Measurements from ENCODE around the gene RNF113A. TPM values are rescaled to one million over a fixed set of nuclear protein-coding genes. Genes with fewer than 3 reads are reported as not detected.
"Not testable (repeated sequence)": the region's sequence is repeated elsewhere in the genome, so short reads cannot be mapped to it uniquely, and the experiment has no call there.

The RNF113A gene
- total RNA-seq, 2 experiments from 2014 or later = 33.0 to 36.2 TPM

- CTCF ChIA-PET = interaction anchor here (0.6 to 1.6 kb wide), 5 partner anchors 11 to 176 kb away, joined by 3 to 5 read pairs (median 3); partner anchors contain the start of genes RPL39 and SOWAHD
- Mint-ChIP-seq H3K4me1 (peaks cover 21% of the 10 kb centered on the region), H3K4me3 (no peak overlapping the region), H3K36me3 (ENCODE audit: low read depth) (peaks cover 18% of the 10 kb centered on the region), H3K27me3 (no peaks in the 10 kb centered on the region), H3K9me3 (no peaks in the 10 kb centered on the region), H3K27ac (peak overlapping the region; percentile 25)
- DNase-seq = peak; percentile 37
- POLR2A ChIA-PET = interaction anchor here (1.3 to 1.4 kb wide), 2 partner anchors 10 to 90 kb away, joined by 5 to 7 read pairs; partner anchors contain the start of gene RPL39
Measured at GRCh38 chrX:119880552-119881437, 9.3 kb upstream of the RNF113A start.

DNA sequence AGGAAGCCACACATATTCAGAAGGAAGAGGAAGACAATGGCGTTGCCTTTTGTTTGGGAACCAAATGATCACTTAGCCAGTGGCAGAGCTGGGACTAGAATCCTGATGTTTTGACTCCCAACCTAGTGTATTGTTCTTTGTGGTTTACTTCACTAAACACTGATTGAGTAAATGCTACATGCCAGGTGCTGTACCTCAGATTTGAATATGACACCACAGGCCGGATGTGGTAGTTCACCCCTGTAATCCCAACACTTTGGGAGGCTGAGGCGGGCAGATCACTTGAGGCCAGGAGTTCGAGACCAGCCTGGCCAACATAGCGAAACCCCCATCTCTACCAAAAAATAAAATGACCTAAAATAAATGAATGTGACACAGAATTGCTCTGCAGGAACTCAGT is 8.5 kb upstream of the RNF113A start:
- ChIA-PET POLR2A (interaction anchor here (1.3 to 1.4 kb wide), 2 partner anchors 9 to 89 kb away, joined by 5 to 7 read pairs; partner anchors contain the start of gene RPL39), CTCF (interaction anchor here (0.6 to 1.6 kb wide), 4 partner anchors 10 to 175 kb away, joined by 3 to 5 read pairs (median 4); partner anchors contain the start of gene SOWAHD)
- no peak overlapping the region for H3K4me3 Mint-ChIP-seq
- H3K36me3 Mint-ChIP-seq (ENCODE audit: low read depth) = peaks cover 18% of the 10 kb centered on the region
- peaks cover 19% of the 10 kb centered on the region for H3K4me1 Mint-ChIP-seq
- H3K27me3 Mint-ChIP-seq = no peaks in the 10 kb centered on the region
- H3K9me3 Mint-ChIP-seq = no peaks in the 10 kb centered on the region
- peak overlapping the region; percentile 25 for H3K27ac Mint-ChIP-seq
- peak; percentile 20 for DNase-seq

DNA sequence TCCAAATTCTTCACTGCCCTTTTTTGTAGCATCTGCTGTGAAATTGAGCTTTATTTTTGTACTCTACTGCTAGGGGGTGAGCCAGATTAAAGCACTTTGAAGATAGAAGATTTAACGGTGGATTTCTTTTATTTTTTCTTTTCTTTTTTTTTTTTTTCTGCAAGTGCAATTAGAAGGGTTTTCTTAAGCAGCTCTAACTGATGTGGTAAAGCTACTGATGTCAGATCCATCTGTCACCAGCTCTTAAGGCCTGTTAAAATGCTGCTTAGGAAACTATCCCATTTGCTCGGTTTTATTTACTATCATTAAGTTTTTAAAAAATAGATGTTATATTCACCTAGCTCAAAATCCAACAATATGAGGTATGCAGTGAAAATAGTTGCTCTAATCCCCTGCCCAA is 7.2 kb upstream of the RNF113A start:
- no peak for DNase-seq
- POLR2A ChIA-PET = interaction anchor here (1.1 kb wide), 1 partner anchor 87 kb away, joined by 4 read pairs; the partner anchor contains the start of gene RPL39
- Mint-ChIP-seq H3K36me3 (ENCODE audit: low read depth) (peaks cover 22% of the 10 kb centered on the region), H3K9me3 (no peaks in the 10 kb centered on the region), H3K27ac (no peak overlapping the region), H3K27me3 (no peaks in the 10 kb centered on the region), H3K4me1 (peaks cover 21% of the 10 kb centered on the region), H3K4me3 (no peak overlapping the region)
- CTCF ChIA-PET = interaction anchor here (0.8 to 1.8 kb wide), 4 partner anchors 9 to 90 kb away, joined by 3 to 10 read pairs (median 4); partner anchors contain the start of genes RPL39 and UPF3B

- Mint-ChIP-seq H3K4me1 (peaks cover 21% of the 10 kb centered on the region), H3K27ac (peak overlapping the region; percentile 99), H3K36me3 (ENCODE audit: low read depth) (peaks cover 25% of the 10 kb centered on the region), H3K27me3 (no peaks in the 10 kb centered on the region), H3K9me3 (no peaks in the 10 kb centered on the region), H3K4me3 (peak overlapping the region; percentile 95)
- ChIA-PET POLR2A (interaction anchor here (1.0 to 4.7 kb wide), 16 partner anchors 9 to 297 kb away, joined by 3 to 61 read pairs (median 5); partner anchors contain the start of genes RPL39, SEPTIN6, SOWAHD and UPF3B), CTCF (interaction anchor here (1.5 to 2.3 kb wide), 5 partner anchors 10 to 82 kb away, joined by 3 to 14 read pairs (median 6); partner anchors contain the start of genes RPL39 and UPF3B)
- no peak for DNase-seq
Measured at GRCh38 chrX:119871245-119871598, 311 bp downstream of the RNF113A start.

DNA sequence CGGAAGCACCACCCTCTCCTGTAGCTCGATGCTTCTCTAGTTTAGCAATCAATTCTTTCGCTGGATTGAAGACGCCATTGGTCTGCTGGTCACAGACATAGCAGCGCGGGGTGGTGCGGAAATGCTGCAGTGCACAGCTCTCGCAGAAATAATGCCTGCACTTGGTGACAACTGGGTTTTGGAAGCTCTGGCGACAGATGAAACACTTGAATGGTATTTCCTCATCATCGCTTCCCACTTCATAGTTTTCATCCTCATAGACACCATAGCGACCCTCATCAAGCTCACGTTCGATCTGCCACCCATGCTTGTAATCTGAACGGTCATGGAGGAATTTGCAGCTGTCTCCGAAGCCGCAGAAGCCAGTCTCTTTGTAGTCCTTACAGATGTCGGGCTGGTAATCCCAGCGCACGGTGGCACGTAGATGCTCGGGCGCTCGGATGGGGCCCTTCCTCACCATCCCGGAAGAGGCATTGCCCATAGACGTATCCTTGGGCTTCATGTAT is 854 bp downstream of the RNF113A start:
- peak overlapping the region; percentile 99 for H3K27ac Mint-ChIP-seq
- peak; percentile 42 for DNase-seq
- H3K9me3 Mint-ChIP-seq = no peaks in the 10 kb centered on the region
- CTCF ChIA-PET = interaction anchor here (0.9 to 2.3 kb wide), 9 partner anchors 9 to 113 kb away, joined by 3 to 14 read pairs (median 4); partner anchors contain the start of genes RPL39, SOWAHD and UPF3B
- H3K4me3 Mint-ChIP-seq = peak overlapping the region; percentile 95
- H3K4me1 Mint-ChIP-seq = peaks cover 21% of the 10 kb centered on the region
- peaks cover 22% of the 10 kb centered on the region for H3K36me3 Mint-ChIP-seq (ENCODE audit: low read depth)
- H3K27me3 Mint-ChIP-seq = no peaks in the 10 kb centered on the region
- POLR2A ChIA-PET = interaction anchor here (0.6 to 4.7 kb wide), 20 partner anchors 9 to 297 kb away, joined by 3 to 61 read pairs (median 5); partner anchors contain the start of genes RPL39, SEPTIN6, SOWAHD and UPF3B

- DNase-seq = no peak
- ChIA-PET CTCF (interaction anchor here (0.9 to 2.1 kb wide), 4 partner anchors 17 to 62 kb away, joined by 3 to 13 read pairs (median 5); partner anchors contain the start of gene RPL39), POLR2A (interaction anchor here (1.3 to 2.5 kb wide), 6 partner anchors 17 to 280 kb away, joined by 3 to 32 read pairs (median 5); partner anchors contain the start of genes NDUFA1, RNF113A and RPL39)
- Mint-ChIP-seq H3K4me3 (peak overlapping the region; percentile 99), H3K9me3 (no peaks in the 10 kb centered on the region), H3K36me3 (ENCODE audit: low read depth) (peaks cover 20% of the 10 kb centered on the region), H3K27ac (peak overlapping the region; percentile 91), H3K27me3 (peaks cover 5% of the 10 kb centered on the region), H3K4me1 (peaks cover 31% of the 10 kb centered on the region)
Measured at GRCh38 chrX:119853444-119853843, 18.1 kb downstream of the RNF113A start.

- H3K9me3 Mint-ChIP-seq = no peaks in the 10 kb centered on the region
- H3K4me3 Mint-ChIP-seq = peak within 1 kb of the TSS; percentile 99
- peaks cover 33% of the 10 kb centered on the region for H3K4me1 Mint-ChIP-seq
- H3K36me3 Mint-ChIP-seq (ENCODE audit: low read depth) = peaks cover 24% of the 10 kb centered on the region
- peak within 1 kb of the TSS; percentile 91 for H3K27ac Mint-ChIP-seq
- CTCF ChIA-PET = interaction anchor here (0.9 to 2.1 kb wide), 4 partner anchors 18 to 61 kb away, joined by 3 to 13 read pairs (median 5); partner anchors contain the start of gene RPL39
- H3K27me3 Mint-ChIP-seq = peaks cover 5% of the 10 kb centered on the region
- POLR2A ChIA-PET = interaction anchor here (1.3 to 2.5 kb wide), 6 partner anchors 18 to 279 kb away, joined by 3 to 32 read pairs (median 5); partner anchors contain the start of genes NDUFA1, RNF113A and RPL39
- peak; percentile 95 for DNase-seq
Measured at GRCh38 chrX:119852382-119853353, 18.9 kb downstream of the RNF113A start, which contains the start of gene UPF3B. Gene UPF3B, minus strand, starts transcription at chrX:119852963. Its CDS starts 35 bp downstream, at chrX:119852928.

- Mint-ChIP-seq H3K27ac (no peak overlapping the region), H3K4me3 (no peak overlapping the region), H3K4me1 (no peaks in the 10 kb centered on the region), H3K9me3 (no peaks in the 10 kb centered on the region), H3K27me3 (no peaks in the 10 kb centered on the region), H3K36me3 (ENCODE audit: low read depth) (peaks cover 54% of the 10 kb centered on the region)
- DNase-seq = no peak
- ChIA-PET CTCF (no interaction called here), POLR2A (no interaction called here)
Measured at GRCh38 chrX:119833905-119834304, 37.6 kb downstream of the RNF113A start.

DNA sequence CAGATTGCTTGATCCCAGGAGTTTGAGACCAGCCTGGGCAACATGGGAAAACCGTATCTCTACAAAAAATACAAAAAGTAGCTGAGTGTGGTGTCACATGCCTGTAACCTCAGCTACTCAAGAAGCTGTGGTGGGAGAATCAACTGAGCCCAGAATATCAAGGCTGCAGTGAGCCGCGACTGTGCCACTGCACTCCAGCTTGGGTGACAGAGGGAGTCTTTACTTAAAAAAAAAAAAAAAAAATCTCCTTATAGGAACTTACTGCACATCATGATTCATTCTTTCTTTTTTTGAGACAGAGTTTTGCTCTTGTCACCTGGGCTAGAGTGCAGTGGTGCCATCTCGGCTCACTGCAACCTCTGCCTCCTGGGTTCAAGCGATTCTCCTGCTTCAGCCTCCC is 43.1 kb downstream of the RNF113A start:
- ChIA-PET POLR2A (interaction anchor here (2.8 kb wide), 1 partner anchor 37 kb away, joined by 10 read pairs; the partner anchor contains the start of gene RPL39), CTCF (no interaction called here)
- H3K4me1 Mint-ChIP-seq = peaks cover 10% of the 10 kb centered on the region
- H3K27me3 Mint-ChIP-seq = no peaks in the 10 kb centered on the region
- H3K9me3 Mint-ChIP-seq = no peaks in the 10 kb centered on the region
- H3K27ac Mint-ChIP-seq = no peak overlapping the region
- no peak overlapping the region for H3K4me3 Mint-ChIP-seq
- DNase-seq = no peak
- peaks cover 21% of the 10 kb centered on the region for H3K36me3 Mint-ChIP-seq (ENCODE audit: low read depth)

DNA sequence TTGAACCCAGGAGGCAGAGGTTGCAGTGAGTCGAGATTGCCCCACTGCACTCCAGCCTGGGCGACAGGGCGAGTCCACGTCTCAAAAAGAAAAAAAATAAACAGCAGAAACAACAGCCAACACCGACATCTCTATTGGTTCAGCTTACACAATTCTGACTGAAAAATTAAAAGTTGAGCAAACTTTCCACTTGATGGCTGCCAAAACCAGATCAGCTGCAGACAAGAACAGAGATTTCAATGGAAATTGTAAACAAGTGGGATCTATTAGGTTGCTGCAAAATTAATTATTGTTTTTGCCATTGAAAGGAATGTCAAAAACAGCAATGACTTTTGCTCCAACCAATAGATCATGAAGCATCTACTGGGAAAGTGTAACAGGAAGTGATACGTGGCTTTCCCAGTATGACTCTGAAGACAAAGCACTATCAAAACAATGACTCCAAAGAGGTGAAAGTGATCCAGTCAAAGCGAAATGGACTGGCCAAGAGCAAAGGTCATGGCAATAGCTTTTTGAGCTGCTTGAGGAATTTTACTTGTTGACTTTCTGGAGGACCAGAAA is 45.1 kb downstream of the RNF113A start:
- POLR2A ChIA-PET = interaction anchor here (2.8 kb wide), 1 partner anchor 35 kb away, joined by 10 read pairs; the partner anchor contains the start of gene RPL39
- H3K27me3 Mint-ChIP-seq = no peaks in the 10 kb centered on the region
- no peak overlapping the region for H3K27ac Mint-ChIP-seq
- no peaks in the 10 kb centered on the region for H3K9me3 Mint-ChIP-seq
- peaks cover 17% of the 10 kb centered on the region for H3K36me3 Mint-ChIP-seq (ENCODE audit: low read depth)
- peaks cover 20% of the 10 kb centered on the region for H3K4me1 Mint-ChIP-seq
- no peak overlapping the region for H3K4me3 Mint-ChIP-seq
- no peak for DNase-seq
- CTCF ChIA-PET = no interaction called here

DNA sequence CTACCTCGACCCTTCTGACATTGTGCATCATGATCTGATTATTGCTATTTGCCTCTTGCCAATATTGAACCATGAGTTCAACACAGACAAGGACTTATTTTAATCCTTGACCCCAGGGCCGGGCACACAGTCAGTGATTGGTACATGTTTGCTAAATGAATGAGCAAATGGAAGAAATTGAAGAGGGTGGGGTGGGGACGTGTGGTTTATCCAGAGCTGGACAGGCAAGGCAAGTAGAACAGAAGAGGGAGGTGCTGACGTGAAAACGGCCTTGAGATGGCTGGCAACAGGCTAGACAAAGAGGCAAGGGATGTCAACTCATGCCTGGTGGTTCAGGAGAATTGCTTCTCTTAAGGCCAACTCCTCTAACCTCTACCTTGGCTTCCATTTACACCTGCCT is 47.3 kb downstream of the RNF113A start:
- H3K36me3 Mint-ChIP-seq (ENCODE audit: low read depth); DNase-seq; H3K27me3 Mint-ChIP-seq; CTCF ChIA-PET; POLR2A ChIA-PET; H3K4me3 Mint-ChIP-seq; H3K9me3 Mint-ChIP-seq; H3K27ac Mint-ChIP-seq: not testable (repeated sequence)
- peaks cover 24% of the 10 kb centered on the region for H3K4me1 Mint-ChIP-seq

Measured in activated CD4-positive, alpha-beta memory T cell treated with anti-CD3 and anti-CD28 coated beads, Interleukin-2, amount 10 ng/mL, durations not matched to agents 7 days and 5 days (primary cell).